GM12874 (cell line): ENCODE results near the gene DLX1.

ENCODE experiments used
- TF ChIP-seq, protein P1 (sequence below): IDR thresholded peaks from 2 replicates; pipeline ENCODE4 v1.5.1; 2011; ENCODE audit warnings: low read depth, mild to moderate bottlenecking, control low read depth, low read length, moderate library complexity; ENCODE audit not compliant: insufficient read depth

The DLX1 gene

DNA sequence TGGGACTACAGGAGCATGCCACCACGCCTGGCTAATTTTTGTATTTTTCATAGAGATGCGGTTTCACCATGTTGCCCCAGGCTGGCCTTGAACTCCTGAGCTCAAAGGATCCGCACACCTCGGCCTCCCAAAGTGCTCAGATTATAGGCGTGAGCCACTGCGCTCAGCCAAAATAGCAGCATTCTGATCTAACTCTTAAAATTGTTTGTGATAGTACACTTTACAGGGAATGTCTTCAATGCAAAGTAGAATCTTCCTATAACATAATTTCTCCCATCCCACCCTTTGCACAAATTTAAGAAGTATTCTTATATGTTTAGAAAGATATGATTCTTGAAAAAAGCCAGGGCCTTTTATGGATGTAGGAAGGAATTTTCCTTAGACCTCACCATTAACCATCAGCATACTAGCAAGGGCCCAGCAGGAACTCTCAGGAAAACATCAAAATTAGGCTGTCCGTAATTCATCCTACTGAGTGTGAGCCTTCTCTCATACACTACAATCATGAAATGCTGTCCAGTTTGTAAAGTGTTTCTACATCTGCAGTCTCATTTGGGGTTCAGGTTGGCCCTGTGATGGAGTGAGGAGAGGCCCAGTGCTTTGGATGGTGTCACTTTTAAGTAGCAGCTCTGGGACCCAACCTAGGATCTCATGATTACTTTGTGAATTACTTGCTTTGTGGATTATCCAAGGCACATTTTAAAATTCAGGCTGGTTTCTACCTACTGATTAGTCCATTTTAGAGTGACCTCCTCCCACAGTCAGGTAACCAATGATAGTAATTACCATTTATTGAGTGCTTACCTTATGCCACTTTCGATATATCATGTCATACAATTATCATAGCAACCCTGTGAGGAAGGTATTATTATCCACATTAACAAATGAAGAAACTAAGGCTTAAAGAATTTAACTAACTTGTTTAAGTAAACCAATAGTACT lies 37.5 kb upstream of the DLX1 start:
- TF ChIP-seq, protein P1, sequence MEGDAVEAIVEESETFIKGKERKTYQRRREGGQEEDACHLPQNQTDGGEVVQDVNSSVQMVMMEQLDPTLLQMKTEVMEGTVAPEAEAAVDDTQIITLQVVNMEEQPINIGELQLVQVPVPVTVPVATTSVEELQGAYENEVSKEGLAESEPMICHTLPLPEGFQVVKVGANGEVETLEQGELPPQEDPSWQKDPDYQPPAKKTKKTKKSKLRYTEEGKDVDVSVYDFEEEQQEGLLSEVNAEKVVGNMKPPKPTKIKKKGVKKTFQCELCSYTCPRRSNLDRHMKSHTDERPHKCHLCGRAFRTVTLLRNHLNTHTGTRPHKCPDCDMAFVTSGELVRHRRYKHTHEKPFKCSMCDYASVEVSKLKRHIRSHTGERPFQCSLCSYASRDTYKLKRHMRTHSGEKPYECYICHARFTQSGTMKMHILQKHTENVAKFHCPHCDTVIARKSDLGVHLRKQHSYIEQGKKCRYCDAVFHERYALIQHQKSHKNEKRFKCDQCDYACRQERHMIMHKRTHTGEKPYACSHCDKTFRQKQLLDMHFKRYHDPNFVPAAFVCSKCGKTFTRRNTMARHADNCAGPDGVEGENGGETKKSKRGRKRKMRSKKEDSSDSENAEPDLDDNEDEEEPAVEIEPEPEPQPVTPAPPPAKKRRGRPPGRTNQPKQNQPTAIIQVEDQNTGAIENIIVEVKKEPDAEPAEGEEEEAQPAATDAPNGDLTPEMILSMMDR: no peak

DNA sequence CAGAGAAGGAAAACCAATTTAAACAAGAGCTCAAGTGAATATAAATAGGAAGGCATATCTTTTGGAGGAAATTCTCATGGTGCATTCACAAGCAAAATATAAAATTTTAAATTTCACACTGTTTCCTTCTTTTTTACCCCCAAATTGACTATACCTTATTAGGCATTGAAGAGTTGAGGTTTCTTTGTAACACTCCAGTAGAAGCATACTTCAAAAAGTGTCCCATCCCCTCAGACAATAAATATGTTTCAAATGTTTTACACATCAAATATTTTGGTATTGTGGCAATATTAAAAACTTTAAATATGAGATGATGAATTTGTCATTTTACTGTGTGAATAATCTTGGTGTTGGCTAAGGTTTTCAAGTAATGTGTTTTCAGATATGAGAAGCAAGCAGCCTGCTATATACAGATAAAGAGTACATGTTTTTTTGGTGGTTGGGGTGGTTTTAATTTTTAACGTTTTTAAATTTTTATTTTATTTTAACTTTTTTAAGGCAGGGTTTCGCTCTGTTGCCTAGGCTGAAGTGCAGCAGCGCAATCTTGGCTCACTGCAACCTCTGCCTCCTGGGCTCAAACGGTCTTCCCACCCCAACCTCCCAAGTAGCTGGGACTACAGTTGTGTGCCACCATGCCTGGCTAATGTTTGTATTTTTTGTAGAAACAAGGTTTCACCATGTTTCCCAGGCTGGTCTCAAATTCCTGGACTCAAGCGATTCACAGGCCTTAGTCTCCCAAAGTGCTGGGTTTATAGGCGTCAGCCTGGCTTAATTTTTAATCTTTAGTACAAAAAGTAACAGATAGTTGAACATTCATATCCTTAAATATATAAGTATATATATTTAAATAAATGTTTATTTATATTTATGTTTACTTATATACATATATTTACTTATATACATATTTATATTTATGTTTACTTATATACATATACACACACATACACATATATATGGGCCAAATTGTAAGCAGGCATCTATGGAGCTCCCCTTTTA lies 36.5 kb upstream of the DLX1 start:
- TF ChIP-seq, protein P1: no peak

DNA sequence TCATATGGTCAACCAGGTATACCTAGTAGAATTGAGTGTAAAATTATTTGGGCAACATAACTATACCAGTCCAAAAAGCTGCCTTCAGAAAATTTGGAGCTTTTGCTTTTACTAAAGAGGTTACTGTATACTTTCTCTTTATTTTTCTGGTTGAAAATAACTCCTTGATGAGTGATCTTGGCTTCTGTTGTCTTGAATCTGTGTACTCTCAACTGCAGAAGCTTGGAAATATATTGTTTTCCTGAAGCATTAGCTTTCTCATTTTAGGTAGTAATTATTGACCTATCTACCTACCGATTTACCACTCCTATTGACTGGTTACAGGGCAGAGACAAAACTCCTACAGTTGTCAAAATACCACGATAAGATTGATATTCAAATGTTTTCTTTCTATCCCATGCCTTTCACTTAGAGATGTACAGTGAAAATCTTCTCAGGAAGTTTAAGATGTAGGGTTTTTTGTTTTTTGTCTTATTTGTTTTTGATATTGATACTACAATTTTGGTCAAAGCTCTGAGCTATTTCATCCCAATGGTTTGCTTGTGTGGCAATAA lies 35.7 kb upstream of the DLX1 start:
- TF ChIP-seq, protein P1: no peak

DNA sequence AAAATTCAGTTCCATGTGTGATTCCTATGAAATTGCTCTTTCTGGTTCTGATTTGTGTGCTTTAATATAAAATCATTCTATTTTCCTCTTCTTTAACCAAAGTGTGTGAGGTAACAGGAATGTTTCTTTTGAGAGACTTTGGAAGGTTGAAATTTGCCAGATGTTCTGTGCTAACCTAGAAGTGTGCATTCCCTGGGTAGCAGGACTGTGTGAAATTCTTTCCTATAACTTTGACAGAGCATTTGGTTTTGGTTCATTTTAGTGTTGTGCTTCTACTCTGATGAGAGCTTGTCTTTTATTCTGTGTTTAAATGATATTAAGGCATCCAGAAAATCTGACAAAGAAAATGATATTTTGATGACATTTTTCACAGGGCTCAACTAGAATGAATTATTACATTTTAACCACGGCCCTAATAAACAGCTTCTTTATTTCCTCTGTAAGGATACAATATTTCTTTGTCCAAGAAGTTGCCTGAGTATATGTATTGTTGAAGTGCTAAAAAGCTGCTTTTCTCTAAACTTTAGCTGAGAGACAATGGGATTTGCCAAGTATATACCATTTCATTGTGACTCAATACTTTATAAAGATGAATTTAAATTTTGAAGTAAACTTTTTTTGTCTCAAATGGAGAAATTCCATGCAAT lies 34.7 kb upstream of the DLX1 start:
- TF ChIP-seq, protein P1: no peak

DNA sequence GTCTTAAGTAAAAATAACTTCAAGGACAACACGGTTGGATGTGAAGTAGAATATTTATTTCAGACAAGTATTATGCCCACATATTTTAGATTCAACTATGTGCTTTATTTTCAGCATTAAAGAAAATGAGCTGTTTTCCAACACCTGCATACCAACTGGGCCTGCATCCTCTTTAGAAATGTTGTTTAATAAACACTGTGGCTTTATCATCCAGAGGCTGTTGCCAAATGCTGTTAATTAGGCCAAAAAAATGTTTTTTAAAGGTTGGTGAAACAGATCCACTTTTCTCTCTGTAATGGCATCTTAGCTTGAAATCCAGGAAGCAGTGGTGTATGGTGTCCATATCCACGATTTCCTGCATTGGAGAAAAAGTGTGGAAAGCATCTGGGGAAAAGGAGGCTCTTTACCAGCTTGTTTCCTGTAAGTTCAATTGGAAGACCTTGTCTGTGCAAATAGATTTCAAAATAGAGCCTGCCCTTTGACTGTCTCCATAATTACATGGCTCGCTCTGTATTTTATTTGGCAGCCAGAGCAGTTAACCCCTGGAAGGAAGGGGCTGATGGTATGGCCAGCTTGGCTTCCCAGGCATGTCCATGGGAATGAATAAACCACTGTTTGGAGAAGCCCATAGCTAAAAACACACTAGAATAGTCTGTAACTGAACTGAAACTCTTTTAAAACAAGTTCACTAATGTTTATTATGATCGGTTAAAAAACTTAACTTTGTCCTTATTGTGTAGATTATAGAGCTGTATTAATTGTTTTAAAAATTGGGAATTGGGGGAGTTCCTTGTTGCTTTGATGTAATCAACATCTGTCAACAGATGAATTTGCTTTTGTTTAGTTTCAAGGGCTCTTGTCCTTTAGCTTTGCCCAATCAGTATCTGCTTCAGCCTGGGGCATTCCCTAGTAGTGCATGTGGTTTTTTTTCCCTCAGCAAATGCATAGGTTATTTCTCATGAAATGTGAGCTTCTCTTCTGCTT lies 33.0 kb upstream of the DLX1 start:
- TF ChIP-seq, protein P1: no peak

DNA sequence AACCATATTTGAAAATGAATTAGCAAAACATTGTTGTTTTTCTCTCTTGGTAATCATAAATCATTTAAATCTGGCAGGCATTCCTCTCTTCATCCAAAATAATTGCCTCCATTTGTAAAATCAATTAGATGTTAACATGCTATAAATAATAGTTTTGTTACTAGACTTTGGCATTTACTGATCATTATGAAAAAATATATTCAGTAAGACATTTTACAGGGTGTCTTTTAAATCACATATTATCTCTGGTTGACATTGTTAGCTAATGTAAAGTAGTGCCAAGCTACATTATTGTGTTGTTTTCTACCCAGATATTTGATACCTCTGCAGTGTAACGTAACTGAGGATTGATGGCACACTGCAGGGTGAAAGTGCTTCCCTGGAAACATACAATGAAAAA lies 31.8 kb upstream of the DLX1 start:
- TF ChIP-seq, protein P1: no peak
